ENCODE results near the gene RAPGEF3.

The RAPGEF3 gene

DNA sequence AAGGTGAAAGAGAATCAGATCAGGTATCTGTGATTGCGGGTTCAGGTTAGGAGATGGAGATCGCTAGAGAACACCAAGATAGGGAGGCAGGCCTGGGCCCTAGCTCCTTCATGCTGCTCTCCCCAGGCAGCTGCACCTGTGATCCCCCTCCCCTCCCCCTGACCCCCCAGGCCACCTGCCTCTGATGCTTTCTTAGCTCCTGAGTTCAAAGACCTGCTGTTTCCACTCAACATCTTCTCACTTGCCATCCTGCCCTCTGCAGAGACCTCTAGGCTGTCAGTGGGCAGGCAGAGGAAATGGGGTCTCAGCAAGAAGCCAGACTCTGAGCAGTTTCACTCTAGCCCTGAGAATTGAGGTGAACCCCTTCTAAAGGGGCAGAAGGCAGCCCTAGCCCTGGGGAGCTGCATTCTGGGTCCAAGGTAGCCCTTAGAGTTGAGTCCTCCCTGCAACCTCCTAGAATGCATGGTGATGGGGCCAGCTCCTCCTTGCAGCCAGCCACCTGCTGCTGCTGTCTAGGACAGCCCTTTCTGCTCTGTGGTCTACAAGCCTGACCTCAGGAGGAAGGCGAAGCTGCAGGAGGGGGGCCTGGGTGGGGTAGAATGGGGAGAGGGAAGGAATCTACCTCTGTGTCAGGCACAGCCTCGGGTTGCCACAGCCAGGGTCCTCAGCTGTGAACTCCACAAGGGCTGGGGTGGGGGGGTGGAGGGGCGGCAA is 8.0 kb upstream of the RAPGEF3 start:
- TF ChIP-seq EZH2phosphoT487 (IDR thresholded peaks at IDR 0.05; ENCODE audit: borderline replicate concordance): no peak
- TF ChIP-seq, protein P1, sequence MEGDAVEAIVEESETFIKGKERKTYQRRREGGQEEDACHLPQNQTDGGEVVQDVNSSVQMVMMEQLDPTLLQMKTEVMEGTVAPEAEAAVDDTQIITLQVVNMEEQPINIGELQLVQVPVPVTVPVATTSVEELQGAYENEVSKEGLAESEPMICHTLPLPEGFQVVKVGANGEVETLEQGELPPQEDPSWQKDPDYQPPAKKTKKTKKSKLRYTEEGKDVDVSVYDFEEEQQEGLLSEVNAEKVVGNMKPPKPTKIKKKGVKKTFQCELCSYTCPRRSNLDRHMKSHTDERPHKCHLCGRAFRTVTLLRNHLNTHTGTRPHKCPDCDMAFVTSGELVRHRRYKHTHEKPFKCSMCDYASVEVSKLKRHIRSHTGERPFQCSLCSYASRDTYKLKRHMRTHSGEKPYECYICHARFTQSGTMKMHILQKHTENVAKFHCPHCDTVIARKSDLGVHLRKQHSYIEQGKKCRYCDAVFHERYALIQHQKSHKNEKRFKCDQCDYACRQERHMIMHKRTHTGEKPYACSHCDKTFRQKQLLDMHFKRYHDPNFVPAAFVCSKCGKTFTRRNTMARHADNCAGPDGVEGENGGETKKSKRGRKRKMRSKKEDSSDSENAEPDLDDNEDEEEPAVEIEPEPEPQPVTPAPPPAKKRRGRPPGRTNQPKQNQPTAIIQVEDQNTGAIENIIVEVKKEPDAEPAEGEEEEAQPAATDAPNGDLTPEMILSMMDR (conservative IDR thresholded peaks at IDR 0.05; ENCODE audit: low read length): no peak
- Histone ChIP-seq H3K36me3 (ENCODE audit: insufficient read depth, low read length) (no peaks in the 10 kb centered on the region), H3K9ac (ENCODE audit: low read depth, low read length, poor library complexity, severe bottlenecking) (no peak overlapping the region), H3F3A (ENCODE audit: low read depth) (no peaks in the 10 kb centered on the region; the same call in 1 of the 2 replicates), H3K4me2 (ENCODE audit: low read depth, low read length, poor library complexity, severe bottlenecking) (peak overlapping the region; percentile 62), H3K27me3 (ENCODE audit: insufficient read depth, low read length, poor library complexity, severe bottlenecking) (no peaks in the 10 kb centered on the region), H4K20me1 (ENCODE audit: insufficient read depth, low read length, poor library complexity, severe bottlenecking) (no peaks in the 10 kb centered on the region), H3K9me2 (replicated peaks; ENCODE audit: low read depth, low read length) (no peaks in the 10 kb centered on the region), H3K4me3 (ENCODE audit: low read length, poor library complexity, severe bottlenecking) (peak overlapping the region; percentile 30), H2AFZ (ENCODE audit: low read length) (no peak overlapping the region), H3K4me1 (ENCODE audit: insufficient read depth, low read length, poor library complexity, severe bottlenecking) (peaks cover 44% of the 10 kb centered on the region), H3K79me2 (ENCODE audit: insufficient read depth, low read length) (no peaks in the 10 kb centered on the region), H3K9me3 (ENCODE audit: insufficient read depth, low read depth, low read length) (no peaks in the 10 kb centered on the region)

DNA sequence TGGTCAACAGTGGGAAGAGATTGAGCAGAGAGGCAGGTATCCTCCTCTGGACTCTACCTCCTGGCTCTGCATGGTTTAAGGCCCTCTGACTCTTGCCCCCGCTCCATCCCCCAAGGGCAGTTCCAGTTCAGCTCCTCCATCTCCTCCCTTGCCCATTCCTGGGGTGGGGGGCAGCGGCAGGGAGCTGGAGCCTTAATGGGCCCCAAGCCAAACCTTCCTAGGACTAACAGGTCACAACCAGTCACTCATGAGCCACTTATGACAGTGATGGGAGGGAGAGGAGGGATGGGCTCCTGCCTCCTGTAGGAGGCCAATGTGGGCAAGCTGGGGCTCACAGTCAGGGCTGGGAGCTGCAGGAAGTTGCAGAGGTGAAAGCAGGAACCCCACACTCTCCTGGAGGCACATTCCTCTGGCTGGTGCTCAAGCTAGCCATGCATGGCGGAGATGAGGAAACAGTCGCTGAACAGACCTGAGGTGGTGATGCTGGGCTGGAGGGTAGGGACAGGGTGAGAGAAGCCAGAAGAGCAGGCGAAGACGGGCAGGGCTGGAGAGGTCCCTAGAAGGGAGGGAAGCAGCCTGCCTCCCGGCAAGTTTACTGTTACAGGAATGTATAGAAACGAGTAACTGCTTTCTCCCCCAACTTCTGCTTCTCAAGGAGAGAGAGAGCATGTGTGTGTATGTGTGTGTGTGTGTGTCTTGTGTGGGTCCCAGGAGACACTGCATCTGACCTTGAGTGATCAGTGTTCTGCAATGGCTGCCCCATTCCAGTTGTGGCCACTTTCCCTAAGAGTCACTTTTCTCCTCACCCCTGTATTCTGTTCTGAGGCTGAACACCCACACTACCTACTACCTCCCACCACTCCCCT is 5.0 kb upstream of the RAPGEF3 start:
- Histone ChIP-seq H3K36me3 (ENCODE audit: insufficient read depth, low read length) (no peaks in the 10 kb centered on the region), H3K4me2 (ENCODE audit: low read depth, low read length, poor library complexity, severe bottlenecking) (no peak overlapping the region), H3K4me3 (ENCODE audit: low read length, poor library complexity, severe bottlenecking) (no peak overlapping the region), H3F3A (ENCODE audit: low read depth) (no peaks in the 10 kb centered on the region; the same call in 1 of the 2 replicates), H2AFZ (ENCODE audit: low read length) (no peak overlapping the region), H3K79me2 (ENCODE audit: insufficient read depth, low read length) (peaks cover 10% of the 10 kb centered on the region; the same call in 1 of the 2 replicates), H3K4me1 (ENCODE audit: insufficient read depth, low read length, poor library complexity, severe bottlenecking) (peaks cover 65% of the 10 kb centered on the region), H4K20me1 (ENCODE audit: insufficient read depth, low read length, poor library complexity, severe bottlenecking) (no peaks in the 10 kb centered on the region), H3K9me2 (replicated peaks; ENCODE audit: low read depth, low read length) (no peaks in the 10 kb centered on the region), H3K9ac (ENCODE audit: low read depth, low read length, poor library complexity, severe bottlenecking) (no peak overlapping the region), H3K9me3 (ENCODE audit: insufficient read depth, low read depth, low read length) (no peaks in the 10 kb centered on the region), H3K27me3 (ENCODE audit: insufficient read depth, low read length, poor library complexity, severe bottlenecking) (no peaks in the 10 kb centered on the region)
- no peak for TF ChIP-seq EZH2phosphoT487 (IDR thresholded peaks at IDR 0.05; ENCODE audit: borderline replicate concordance)
- TF ChIP-seq, protein P1 (conservative IDR thresholded peaks at IDR 0.05; ENCODE audit: low read length): no peak

DNA sequence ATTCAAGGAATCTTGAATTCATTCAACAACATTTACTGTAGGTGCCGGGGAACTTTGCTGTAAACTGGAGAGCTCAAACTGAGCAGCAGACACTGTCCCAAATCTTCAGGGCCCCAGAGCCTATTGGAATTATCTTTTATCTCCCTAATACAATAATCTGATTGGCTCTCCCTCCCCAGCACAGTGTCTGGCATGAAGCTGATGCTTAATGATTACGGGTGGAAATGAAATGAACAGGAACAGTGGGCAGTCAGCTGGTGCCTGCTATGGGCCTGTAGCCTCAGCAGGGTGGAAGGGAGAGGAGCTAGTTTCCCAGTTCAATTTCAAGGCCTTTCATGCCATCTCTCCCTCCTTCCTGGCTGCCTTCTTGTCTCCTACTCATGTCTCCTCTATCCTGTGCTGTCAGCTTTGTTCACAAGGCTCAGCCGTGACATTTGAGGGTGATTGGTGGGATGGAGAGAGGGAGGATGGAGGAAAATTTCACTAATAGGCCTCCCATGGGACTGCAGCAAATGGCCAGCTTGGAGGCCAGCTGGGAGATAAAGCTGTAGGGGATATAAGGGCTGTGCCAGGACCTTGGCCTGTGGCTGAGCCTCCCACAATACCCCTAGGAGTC is 4.3 kb upstream of the RAPGEF3 start:
- Histone ChIP-seq H3K36me3 (ENCODE audit: insufficient read depth, low read length) (no peaks in the 10 kb centered on the region), H3K27me3 (ENCODE audit: insufficient read depth, low read length, poor library complexity, severe bottlenecking) (no peaks in the 10 kb centered on the region), H3K9me3 (ENCODE audit: insufficient read depth, low read depth, low read length) (no peaks in the 10 kb centered on the region), H3K9ac (ENCODE audit: low read depth, low read length, poor library complexity, severe bottlenecking) (no peak overlapping the region), H3F3A (ENCODE audit: low read depth) (no peaks in the 10 kb centered on the region; the same call in 1 of the 2 replicates), H3K9me2 (replicated peaks; ENCODE audit: low read depth, low read length) (no peaks in the 10 kb centered on the region), H3K4me2 (ENCODE audit: low read depth, low read length, poor library complexity, severe bottlenecking) (no peak overlapping the region), H2AFZ (ENCODE audit: low read length) (no peak overlapping the region), H3K4me3 (ENCODE audit: low read length, poor library complexity, severe bottlenecking) (no peak overlapping the region), H3K4me1 (ENCODE audit: insufficient read depth, low read length, poor library complexity, severe bottlenecking) (peaks cover 68% of the 10 kb centered on the region), H3K79me2 (ENCODE audit: insufficient read depth, low read length) (peaks cover 14% of the 10 kb centered on the region), H4K20me1 (ENCODE audit: insufficient read depth, low read length, poor library complexity, severe bottlenecking) (no peaks in the 10 kb centered on the region)
- no peak for TF ChIP-seq EZH2phosphoT487 (IDR thresholded peaks at IDR 0.05; ENCODE audit: borderline replicate concordance)
- TF ChIP-seq, protein P1 (conservative IDR thresholded peaks at IDR 0.05; ENCODE audit: low read length): no peak
